NCI-H345 treated with DMSO at 0.1 percent for 48 hours (cell line): ENCODE data around the gene GARNL3.

Experiments
- DNase-seq: peaks from one replicate; lab custom pipeline; 2025; ENCODE audit not compliant: unreplicated experiment; lab: John Stamatoyannopoulos, UW

GARNL3 gene

DNA sequence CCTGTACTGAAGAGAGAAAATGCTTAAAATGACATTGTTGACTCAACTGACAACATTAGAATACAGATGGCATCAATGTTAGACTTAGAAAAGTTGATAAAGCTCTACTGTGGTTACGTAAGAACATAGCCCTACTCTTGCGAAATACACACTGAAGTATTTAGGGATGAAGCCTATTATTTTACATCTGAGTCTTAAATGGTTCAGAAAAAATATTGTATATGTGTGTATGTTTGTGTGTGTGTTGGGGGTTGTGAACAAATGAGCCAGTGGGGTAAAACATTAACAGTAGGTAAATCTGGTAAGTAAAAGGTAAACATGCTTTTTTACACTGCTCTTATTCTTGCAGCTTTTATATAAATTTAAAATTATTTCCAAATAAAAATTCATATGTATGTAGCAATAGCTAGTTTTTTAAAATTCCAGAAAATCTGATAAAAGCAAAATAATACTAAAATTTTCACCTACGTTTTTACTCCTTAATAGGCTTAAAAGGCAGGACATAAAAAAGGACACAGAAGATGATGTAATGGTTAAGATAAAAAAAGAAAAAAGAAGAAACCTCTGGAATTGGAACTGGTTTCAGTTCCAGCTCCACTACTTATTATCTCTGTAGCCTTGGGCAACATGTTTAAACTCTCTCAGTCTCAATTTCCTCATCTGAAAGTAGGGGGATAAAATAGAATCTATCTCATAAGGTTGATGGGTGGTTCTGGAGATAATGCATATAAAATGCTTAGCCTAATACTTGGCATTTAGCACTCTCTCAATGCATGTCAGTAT is 44.3 kb downstream of the GARNL3 start:
- DNase-seq, result no peak

DNA sequence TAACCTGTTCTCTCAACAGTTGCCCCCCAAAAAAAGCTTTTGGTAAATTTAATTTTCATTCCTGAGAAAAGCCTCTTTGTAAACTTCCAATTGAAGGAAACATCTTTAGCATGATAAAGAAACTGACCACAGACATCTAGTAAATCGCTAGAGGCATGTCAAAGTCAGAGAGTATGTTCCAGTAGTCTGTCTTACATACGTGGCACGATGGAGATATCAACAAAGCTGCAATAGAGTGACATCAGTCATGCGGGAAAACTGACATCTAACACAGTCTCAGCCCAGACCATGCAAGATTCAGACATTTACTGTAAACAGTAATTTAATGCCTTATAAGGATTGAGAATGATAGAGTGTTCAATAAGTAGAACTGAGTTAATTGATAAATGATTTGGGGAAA is 45.1 kb downstream of the GARNL3 start:
- DNase-seq, result no peak

DNA sequence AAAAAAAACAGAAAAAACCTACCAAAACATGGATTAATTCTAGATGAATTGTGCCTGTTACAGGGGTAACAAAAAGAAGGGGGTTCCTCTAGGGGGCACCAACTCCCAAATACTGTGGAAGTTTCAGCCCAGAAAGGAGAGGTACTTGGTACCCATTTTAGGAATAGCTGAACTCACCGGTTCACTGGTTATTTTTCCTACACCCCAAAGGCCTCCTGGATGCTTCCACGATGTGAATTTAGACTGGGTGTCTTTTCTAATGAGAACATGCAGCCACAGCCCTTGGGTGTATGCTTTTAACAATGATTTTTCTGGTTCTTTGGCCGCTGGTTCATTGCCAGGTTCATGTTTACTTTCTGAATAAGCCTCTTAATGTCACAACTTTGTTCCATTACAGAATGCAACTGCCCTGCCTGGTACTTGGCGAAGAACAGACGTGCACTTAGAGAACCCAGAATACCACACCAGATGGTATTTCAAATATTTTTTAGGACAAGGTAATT is 46.7 kb downstream of the GARNL3 start:
- DNase-seq, result no peak

DNA sequence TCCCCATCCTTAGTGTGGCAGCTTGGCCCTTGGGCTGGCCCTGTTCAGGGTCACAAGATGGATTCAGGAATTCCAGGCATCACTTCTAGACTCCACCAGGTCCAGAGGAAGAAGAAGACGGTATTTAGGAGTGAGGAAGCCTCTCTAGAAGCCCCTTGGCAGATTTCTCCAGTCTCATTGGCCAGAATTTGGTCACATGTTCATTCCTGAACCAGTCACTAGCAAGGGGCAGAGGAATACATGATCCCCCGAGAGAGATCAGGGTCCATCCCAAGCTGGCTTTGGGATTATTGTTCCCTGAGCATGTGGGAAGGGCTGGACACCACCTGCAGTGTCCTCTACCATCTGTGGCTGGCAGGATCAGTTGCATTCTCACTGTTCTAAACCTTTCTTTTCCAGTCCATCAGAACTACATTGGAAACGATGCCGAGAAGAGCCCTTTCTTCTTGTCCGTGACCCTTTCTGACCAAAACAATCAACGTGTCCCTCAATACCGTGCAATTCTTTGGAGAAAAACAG is 48.5 kb downstream of the GARNL3 start:
- no peak for DNase-seq

DNA sequence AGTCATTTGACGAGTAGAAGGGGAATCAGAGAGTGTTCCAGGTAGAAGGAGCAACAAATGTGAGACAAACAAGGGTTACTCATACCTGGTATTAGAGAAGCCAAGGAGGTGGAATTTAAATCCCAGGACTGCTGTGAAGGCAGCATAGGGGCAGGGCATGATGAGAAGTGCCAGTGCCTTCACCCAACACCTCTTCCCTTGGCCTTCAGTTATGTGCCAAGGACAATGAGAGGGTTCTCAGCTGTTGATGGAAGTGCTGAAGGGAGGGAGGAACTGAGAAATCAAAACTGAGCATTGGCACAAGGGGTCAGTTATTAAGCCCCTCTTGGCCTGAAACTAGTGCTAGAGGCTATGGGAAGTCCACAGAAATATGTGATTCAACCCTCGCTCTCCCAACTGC is 50.3 kb downstream of the GARNL3 start:
- DNase-seq, result no peak

DNA sequence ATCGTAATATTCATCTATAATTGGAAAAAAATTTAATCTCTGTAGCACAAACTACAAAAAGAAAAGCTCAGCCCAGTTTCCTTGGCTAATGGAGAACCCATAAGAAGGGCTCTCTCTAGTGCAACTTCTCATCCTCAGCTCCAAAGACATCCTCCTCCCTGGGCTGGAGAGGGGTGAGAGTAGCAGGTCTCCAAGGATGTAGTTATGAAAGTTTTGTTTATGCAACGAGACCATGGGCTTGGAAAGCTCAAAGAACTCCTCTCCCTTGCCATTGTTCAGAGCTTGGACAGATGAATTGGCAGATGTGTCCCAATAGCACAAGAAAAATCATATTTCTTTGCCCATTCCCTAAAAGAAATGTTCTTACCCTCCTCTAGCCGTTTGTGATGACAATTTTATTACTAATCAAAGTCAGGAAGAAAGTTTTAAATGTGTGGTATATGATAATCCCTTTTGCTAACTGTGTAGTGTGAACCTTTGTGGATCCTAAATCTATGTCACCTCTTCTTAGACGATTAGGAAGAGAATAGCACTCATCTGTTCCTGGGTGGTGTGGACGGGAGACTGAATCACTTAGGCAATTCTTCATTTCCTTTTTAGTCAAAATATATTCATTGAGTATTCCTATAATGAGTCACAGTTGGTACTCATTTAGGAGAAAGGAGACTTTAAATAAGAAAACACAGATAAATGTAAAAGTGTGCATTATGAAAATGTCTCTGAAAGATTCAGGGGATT is 52.2 kb downstream of the GARNL3 start:
- no peak for DNase-seq

DNA sequence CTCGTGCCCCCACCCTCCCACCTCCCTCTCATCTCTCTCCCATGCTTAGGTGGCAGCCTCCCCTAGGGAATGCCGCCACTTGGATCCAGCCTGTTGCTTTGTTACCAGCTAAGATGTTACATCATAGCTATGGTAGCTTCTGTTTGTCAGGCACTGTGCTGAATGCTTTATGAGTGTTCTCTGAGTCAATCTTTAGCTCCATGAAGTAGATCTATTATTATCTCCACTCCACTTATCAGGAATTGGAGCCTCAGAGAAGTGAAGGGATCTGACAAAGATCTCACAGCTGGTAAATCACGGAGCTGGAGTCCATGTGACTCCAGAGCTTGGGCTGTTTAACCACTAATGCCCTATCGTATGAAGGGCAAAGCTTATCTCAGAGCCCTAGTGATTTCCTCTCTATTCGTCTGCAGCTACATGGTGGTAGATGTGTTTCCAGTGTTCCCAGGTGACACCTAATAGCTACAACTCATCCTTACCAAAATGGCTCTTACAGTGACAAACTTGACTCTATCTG is 54.1 kb downstream of the GARNL3 start:
- no peak for DNase-seq

DNA sequence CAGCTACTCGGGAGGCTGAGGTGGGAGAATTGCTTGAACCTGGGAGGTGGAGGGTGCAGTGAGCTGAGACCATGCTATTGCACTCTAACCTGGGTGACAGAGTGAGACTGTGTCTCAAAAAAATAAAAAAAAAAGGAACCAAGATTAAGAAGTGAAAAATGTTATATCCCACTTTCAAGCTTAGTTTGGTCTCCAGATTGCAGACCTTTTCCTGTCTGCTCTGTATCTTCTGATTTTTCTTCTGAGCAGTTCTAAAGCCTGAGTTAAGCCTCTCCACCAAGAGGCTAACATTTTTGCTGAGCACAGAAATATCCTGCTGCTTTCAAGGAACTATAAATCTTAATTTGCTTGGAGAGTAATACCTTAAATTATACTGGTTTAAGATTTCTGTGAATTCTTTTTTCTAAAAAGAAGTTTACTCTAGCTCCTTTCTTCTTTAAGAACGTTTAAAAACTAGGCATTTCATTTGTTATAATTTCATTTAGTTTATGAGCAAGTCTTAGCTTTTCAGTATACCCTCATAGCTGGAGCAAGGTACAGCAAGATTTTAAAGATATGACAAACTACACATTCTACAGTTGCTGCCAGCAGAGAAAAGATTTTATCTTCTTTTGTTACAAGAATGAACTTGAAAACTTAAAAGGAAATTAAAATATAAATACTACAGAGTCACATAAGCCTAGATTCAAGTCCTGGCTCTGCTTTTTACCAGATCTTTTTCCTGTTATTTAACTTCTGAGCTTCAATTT is 55.0 kb downstream of the GARNL3 start:
- no peak for DNase-seq

DNA sequence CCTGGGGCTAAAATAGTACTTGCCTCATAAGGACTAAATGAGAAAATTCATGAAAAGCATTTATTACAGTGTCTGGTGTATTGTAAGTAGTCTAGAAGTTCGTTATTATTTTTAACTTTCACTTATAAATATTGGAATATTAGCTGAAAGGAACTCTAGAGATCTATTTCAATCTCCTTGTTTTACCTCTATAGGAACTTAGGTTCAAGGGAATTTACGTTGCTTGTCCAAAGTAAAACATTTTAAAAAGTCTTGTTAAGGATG is 55.5 kb downstream of the GARNL3 start:
- DNase-seq, result no peak

DNA sequence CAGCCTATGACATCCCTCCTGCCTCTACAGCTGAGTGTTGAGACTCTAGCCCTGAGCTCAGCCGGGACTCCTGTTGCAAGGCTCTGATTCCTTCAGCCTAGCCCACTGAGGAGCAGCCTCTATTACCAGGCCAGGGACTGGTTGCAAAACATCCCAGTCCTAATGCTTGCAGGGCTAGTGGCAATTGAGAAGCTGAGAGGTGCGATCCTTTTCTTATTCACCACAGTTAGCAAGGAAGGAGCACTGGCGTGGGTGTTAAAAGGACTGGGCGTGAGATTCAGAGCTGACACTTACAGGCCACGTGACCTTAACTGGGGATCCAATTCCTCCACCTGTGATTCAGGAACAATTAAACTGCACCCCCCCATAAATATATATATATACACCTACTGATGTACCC is 58.8 kb downstream of the GARNL3 start:
- DNase-seq, result no peak

DNA sequence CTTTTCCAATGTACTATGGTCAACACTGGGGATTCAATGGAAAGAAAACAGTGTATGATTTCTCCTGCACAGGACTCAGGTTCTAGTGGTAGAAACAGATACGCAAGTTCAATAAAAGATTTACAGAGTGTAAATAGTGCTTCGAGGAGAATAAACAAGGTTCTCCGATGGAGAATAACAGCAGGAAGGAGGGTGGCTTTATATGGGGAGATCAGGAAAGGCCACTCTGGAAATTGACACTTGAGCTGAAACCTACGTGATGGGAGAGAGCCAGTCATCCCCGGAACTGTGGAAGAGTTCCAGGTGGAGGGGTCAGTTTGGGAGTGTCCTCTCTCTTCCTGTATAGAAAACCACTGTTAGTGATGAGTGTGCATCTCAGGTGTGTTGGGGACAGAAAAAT is 65.9 kb downstream of the GARNL3 start:
- DNase-seq, result no peak

DNA sequence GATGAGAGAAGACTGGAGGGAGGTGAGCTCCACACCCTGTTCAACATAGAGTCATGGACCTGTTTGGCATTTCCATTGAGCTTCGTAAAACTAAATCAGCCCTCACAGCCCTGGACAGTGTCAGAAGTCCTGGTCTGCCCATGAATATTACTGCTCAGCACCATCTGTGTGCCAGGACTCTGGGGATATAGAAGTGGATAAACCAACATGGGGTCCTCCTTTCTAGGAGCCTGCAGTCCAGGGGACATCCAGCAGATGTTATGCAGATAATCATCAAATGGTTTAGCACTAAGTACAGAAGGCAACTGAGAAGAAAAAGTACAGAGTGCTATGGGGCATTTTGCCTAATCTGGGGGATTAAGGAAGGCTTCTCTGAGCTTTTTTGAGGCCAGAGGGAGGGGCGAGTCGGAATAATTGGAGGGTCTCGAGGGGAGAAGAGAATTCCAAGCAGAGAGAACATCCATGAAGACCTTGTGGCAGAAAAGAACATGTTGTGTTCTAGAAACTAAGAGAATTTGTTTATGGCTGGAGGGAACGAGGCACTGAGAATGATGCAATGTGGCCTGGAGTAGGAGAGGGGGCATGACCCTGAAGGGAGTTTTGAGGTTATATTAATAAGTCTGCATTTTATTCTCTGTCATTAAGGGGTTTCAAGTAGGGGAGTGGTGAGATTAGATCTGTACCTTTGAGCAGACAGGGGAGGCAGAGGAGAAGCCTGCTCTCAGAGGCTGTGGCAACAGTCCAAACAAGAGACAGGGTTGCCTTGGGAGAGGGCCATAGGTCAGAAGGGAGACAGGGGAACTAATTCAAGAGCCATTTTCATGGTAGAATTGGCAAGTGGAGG is 68.9 kb downstream of the GARNL3 start:
- no peak for DNase-seq

DNA sequence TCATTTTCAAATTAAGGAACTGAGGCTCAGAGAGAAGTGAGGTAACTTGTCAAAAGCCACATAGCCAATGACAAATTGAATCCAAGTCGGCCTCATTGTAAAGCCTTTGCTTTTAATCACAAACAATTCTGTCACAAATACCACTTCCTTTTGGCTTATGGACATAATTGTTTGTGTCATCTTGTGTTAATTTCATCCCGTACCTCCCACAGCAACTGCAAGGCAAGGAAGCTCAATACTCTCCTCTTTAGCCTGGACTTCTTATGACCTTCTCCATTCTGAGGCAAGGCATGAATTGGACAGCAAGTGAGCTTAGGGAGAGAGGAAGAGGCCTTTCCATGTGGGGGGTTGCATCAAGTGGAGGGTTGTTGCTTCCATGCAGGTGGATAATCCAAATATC is 70.2 kb downstream of the GARNL3 start:
- no peak for DNase-seq

DNA sequence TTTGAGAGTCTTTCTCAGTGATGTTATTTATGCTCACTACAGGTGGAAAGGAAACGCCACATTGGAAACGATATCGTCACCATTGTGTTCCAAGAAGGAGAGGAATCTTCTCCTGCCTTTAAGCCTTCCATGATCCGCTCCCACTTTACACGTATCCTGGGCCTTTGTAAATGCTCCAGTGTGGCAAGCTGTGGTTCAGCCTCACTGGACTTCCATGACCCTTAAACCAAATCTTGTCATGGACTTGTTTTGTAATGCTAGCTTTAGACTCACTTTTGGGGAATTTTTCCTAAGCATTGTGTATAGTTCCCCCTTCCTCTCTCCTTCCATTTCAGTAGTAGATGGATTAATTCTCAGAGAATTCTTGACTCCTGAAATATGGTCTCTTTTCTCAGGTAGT is 71.5 kb downstream of the GARNL3 start:
- DNase-seq, result no peak

DNA sequence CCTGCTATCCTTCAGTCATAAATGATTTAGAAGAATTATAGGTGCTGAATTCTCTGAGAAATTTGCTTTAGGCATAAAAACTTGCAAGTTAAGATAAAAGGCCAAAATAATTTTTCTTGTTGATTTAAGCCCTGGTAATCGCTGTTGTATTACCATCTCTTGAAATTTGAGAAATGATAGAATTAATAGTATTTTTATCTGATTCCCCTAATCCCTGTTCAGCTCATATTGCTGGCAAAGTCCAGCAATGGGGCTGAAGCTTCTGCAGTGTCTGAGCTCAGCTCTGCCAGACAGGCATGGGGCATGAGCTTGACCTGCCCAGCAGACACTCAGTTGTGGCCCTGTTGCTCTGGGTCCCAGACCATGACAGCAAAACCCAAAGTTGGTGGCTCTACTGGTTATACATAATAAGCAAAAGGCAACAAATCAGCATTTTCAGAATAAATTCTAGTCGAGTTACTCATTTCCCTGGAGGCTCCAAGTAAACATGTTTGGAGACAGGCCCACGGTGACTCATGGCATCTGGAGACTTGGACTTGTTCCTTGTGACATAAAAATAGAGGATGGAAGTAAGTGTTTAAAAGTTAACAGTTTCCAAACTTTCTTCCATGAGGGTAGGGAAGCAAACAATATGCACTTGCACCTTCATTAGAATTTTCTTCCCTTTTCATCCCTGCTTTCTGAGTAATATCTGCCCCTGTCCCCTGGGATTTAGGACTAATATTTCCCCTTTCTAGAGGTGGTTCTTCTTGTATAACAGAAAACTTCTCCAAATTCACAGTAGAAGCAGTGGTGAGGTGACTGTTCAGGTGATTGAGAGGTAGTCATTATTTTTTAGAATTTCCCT is 72.2 kb downstream of the GARNL3 start:
- DNase-seq, result no peak

DNA sequence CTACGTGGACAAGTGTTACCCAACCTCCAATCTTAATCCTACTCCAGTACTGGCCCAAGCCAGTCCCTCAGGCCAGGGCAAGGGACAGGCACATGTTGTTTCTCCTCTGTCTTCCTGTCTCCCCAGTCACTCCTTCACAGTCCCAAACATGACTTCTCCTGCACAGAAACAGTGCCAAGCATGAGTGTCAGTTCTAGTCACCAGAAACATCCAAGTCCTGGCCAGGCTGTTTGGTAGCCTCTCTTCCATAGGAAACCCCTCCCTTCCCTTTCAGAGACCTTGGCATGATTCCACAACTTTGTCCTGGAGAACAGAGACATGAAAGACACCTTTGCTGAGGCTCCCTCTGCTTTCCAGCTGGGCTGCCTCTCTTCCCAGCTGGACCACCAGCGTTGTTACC is 76.1 kb downstream of the GARNL3 start:
- DNase-seq, result no peak

DNA sequence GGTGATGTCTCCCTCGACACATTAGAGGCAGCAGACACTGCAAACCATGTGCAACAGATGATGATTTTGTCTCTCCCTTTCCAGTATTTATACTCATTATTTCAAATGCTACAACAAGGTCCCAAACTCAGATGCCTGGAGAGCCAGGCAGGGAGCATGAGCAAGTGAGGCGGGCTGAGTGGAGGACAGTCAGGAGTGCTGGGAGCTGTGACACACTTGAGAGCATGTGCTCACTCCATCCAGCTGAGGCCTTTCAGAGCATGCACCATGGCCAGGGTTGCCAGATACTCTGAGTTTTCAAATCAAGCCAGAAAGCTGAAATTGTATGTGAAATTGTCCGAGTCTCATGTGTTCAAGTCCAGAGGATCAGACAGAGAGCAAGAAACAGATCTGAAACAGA is 76.6 kb downstream of the GARNL3 start:
- no peak for DNase-seq

DNA sequence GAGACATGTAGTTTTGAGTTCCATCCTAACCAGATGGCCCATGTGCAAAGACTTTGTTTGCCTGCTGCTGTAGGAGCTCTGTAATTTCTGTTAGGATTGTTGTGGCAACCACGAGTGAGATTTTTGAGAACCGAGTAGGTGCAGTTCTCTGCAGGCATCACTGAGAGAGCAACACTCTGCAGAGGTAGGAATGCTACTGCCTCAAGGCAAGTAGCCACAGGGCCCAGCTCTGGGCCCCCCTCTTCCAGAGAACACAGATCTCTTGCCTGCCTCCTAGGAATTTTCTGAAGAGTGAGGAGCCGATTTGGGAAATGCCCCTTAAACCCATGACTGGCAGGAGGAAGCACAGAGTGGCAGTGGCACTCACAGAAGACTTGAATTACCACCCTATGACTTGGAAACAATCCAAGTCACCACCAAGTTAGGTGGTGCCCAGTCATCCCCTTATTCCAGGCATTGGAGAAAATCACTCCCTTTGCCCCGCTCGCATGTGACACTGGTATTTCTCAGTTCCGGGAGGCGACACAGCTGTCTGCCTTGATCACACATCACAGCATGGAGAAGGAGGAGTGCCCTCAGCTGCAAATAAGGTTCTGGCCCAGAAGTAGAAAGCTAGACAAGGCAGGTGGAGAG is 79.9 kb downstream of the GARNL3 start:
- DNase-seq, result no peak

DNA sequence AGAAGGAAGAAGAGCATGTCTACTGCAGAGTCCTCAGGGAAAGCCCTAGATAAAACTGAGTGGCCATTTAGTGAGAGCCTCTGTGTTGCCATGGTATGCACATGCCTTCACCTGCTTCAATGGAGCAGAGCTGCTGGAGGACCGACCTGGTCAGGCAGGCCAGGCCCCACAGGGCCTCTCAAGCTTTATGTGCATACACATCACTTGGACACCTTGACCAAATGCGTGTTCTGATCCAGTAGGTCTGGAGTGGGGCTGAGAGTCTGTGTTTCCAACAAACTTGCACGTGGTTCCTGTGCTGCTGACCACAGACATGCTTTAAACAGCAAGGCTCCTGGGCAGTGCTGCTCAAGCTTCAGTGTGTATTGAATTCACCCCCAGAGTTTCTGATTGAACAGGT is 81.0 kb downstream of the GARNL3 start:
- DNase-seq, result no peak
